ENCODE measurements around the gene FGF13. TPM values are rescaled to one million over a fixed set of nuclear protein-coding genes. Genes with fewer than 3 reads are reported as not detected.
A peak's percentile ranks its signal among the peaks of the same experiment; 100 is the strongest.

FGF13 gene
- total RNA-seq (2022) (7.1 and 8.5 TPM in 2 replicates), Bru-seq, nascent RNA (percentile 56 among the genes with signal in this experiment), BruChase-seq, experiment 1, labeled RNA remaining after a 2-hour chase (percentile 69 among the genes with signal in this experiment), BruChase-seq, experiment 2, labeled RNA remaining after a 6-hour chase (percentile 58 among the genes with signal in this experiment)
- long read RNA-seq, partial matches to known transcripts = 0 of 1 reads
- long read RNA-seq, other reads (novel, unspliced or antisense) = 1 of 1 reads

- Mint-ChIP-seq H3K27ac (ENCODE audit: unreplicated experiment) (no peak within 1 kb of the TSS), H3K4me3 (ENCODE audit: unreplicated experiment) (no peak within 1 kb of the TSS), H3K27me3 (ENCODE audit: insufficient read depth, unreplicated experiment) (no peaks in the 10 kb centered on the region), H3K9me3 (ENCODE audit: unreplicated experiment) (no peaks in the 10 kb centered on the region), H3K4me1 (ENCODE audit: low read depth, unreplicated experiment) (no peaks in the 10 kb centered on the region), H3K36me3 (ENCODE audit: insufficient read depth, unreplicated experiment) (no peaks in the 10 kb centered on the region)
- no peaks in the 10 kb centered on the region for H3K36me3 ChIP-seq (ENCODE audit: control insufficient read depth, insufficient read depth, low read length)
- no peaks in the 10 kb centered on the region for H3K4me1 ChIP-seq
- intact Hi-C loops (cut with micrococcal nuclease; ENCODE audit: unreplicated experiment) = no loop called here
- ChIA-PET POLR2A (no interaction called here), CTCF (no interaction called here)
- H3K27me3 ChIP-seq (replicated peaks; ENCODE audit: control insufficient read depth, insufficient read depth, low read length) = no peaks in the 10 kb centered on the region
- no peak within 1 kb of the TSS for H3K4me3 ChIP-seq (ENCODE audit: low read depth, low read length)
- DNase-seq = peak in 1 of 2 experiments; percentile 0
- H3K9me3 ChIP-seq = no peaks in the 10 kb centered on the region
- TF ChIP-seq, protein P1, sequence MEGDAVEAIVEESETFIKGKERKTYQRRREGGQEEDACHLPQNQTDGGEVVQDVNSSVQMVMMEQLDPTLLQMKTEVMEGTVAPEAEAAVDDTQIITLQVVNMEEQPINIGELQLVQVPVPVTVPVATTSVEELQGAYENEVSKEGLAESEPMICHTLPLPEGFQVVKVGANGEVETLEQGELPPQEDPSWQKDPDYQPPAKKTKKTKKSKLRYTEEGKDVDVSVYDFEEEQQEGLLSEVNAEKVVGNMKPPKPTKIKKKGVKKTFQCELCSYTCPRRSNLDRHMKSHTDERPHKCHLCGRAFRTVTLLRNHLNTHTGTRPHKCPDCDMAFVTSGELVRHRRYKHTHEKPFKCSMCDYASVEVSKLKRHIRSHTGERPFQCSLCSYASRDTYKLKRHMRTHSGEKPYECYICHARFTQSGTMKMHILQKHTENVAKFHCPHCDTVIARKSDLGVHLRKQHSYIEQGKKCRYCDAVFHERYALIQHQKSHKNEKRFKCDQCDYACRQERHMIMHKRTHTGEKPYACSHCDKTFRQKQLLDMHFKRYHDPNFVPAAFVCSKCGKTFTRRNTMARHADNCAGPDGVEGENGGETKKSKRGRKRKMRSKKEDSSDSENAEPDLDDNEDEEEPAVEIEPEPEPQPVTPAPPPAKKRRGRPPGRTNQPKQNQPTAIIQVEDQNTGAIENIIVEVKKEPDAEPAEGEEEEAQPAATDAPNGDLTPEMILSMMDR (IDR thresholded peaks at IDR 0.05; ENCODE audit: insufficient read depth in 1 of 2, low read depth in 1 of 2, low read length in 1 of 2, severe bottlenecking in 1 of 2, unreplicated experiment in 1 of 2) = no peak
- no TSS peak for BruUV-seq (replicated peaks)
Observed at GRCh38 chrX:138711399-138712347, at the start of gene FGF13. FGF13 (minus strand) TSS chrX:138711717; CDS start chrX:138711003, 714 bp downstream.

- TF ChIP-seq, protein P1 (IDR thresholded peaks at IDR 0.05; ENCODE audit: insufficient read depth in 1 of 2, low read depth in 1 of 2, low read length in 1 of 2, severe bottlenecking in 1 of 2, unreplicated experiment in 1 of 2) = no peak
- no peaks in the 10 kb centered on the region for H3K9me3 ChIP-seq
- Mint-ChIP-seq H3K27me3 (ENCODE audit: insufficient read depth, unreplicated experiment) (peaks cover 2% of the 10 kb centered on the region), H3K9me3 (ENCODE audit: unreplicated experiment) (no peaks in the 10 kb centered on the region), H3K4me1 (ENCODE audit: low read depth, unreplicated experiment) (peaks cover 6% of the 10 kb centered on the region), H3K27ac (ENCODE audit: unreplicated experiment) (no peak overlapping the region), H3K36me3 (ENCODE audit: insufficient read depth, unreplicated experiment) (no peaks in the 10 kb centered on the region), H3K4me3 (ENCODE audit: unreplicated experiment) (no peak overlapping the region)
- H3K4me1 ChIP-seq = no peaks in the 10 kb centered on the region
- H3K36me3 ChIP-seq (ENCODE audit: control insufficient read depth, insufficient read depth, low read length) = no peaks in the 10 kb centered on the region
- ChIA-PET CTCF (no interaction called here), POLR2A (no interaction called here)
- no peak overlapping the region for H3K4me3 ChIP-seq (ENCODE audit: low read depth, low read length)
- DNase-seq = no peak
- no TSS peak for BruUV-seq (replicated peaks)
- H3K27me3 ChIP-seq (replicated peaks; ENCODE audit: control insufficient read depth, insufficient read depth, low read length) = no peaks in the 10 kb centered on the region
- intact Hi-C loops (cut with micrococcal nuclease; ENCODE audit: unreplicated experiment) = loop anchor here (5.0 kb wide), 1 partner anchor 798 kb away; no protein-coding TSS in a partner anchor
Observed at GRCh38 chrX:138759217-138759943, 47.9 kb upstream of the FGF13 start.

- Histone ChIP-seq H3K4me1 (no peaks in the 10 kb centered on the region), H3K9me3 (no peaks in the 10 kb centered on the region), H3K4me3 (ENCODE audit: low read depth, low read length) (no peak overlapping the region), H3K27me3 (replicated peaks; ENCODE audit: control insufficient read depth, insufficient read depth, low read length) (no peaks in the 10 kb centered on the region), H3K36me3 (ENCODE audit: control insufficient read depth, insufficient read depth, low read length) (no peaks in the 10 kb centered on the region)
- Mint-ChIP-seq H3K27ac (ENCODE audit: unreplicated experiment) (no peak overlapping the region), H3K4me1 (ENCODE audit: low read depth, unreplicated experiment) (no peaks in the 10 kb centered on the region), H3K9me3 (ENCODE audit: unreplicated experiment) (no peaks in the 10 kb centered on the region), H3K36me3 (ENCODE audit: insufficient read depth, unreplicated experiment) (no peaks in the 10 kb centered on the region), H3K27me3 (ENCODE audit: insufficient read depth, unreplicated experiment) (no peaks in the 10 kb centered on the region), H3K4me3 (ENCODE audit: unreplicated experiment) (no peak overlapping the region)
- peak; percentile 34 to 42 for DNase-seq
- POLR2A ChIA-PET = no interaction called here
- TF ChIP-seq, protein P1 (IDR thresholded peaks at IDR 0.05; ENCODE audit: insufficient read depth in 1 of 2, low read depth in 1 of 2, low read length in 1 of 2, severe bottlenecking in 1 of 2, unreplicated experiment in 1 of 2) = peak in 1 of 2 experiments; percentile 29
- CTCF ChIA-PET = no interaction called here
- BruUV-seq (replicated peaks) = no TSS peak
- intact Hi-C loops (cut with micrococcal nuclease; ENCODE audit: unreplicated experiment) = loop anchor here (5.0 kb wide), 1 partner anchor 801 kb away; no protein-coding TSS in a partner anchor
Observed at GRCh38 chrX:138756234-138756633, 44.7 kb upstream of the FGF13 start.
